Smooth muscle cell (in vitro differentiated cells): ENCODE measurements around the gene OCSTAMP. TPM values are rescaled to one million over a fixed set of nuclear protein-coding genes. Genes with fewer than 3 reads are reported as not detected.

Experiments
- DNase-seq: peaks from one replicate; lab custom pipeline; 2025; ENCODE audit not compliant: unreplicated experiment; lab: John Stamatoyannopoulos, UW
- H2AFZ ChIP-seq: fragments of 200-600 bp; sonication (generic); 2 replicates; pipeline ENCODE4 v1.6.0; 2016; ENCODE audit warnings: antibody characterized with exemption, low read depth, mild to moderate bottlenecking
- H3F3A ChIP-seq: fragments of 200-600 bp; sonication (generic); 2 replicates; pipeline ENCODE4 v1.6.0; 2017; ENCODE audit warnings: antibody characterized with exemption, low read depth
- H3K27ac ChIP-seq: fragments of 200-600 bp; sonication (generic); 2 replicates; pipeline ENCODE4 v1.5.1; 2016; ENCODE audit warnings: low read depth, mild to moderate bottlenecking
- H3K27me3 ChIP-seq: fragments of 200-600 bp; sonication (generic); 2 replicates; pipeline ENCODE4 v1.6.1; 2016; ENCODE audit warnings: low read depth, mild to moderate bottlenecking
- H3K36me3 ChIP-seq: fragments of 200-600 bp; sonication (generic); 2 replicates; pipeline ENCODE4 v1.5.1; 2016; ENCODE audit warnings: low read depth
- H3K4me1 ChIP-seq: fragments of 200-600 bp; sonication (generic); 2 replicates; pipeline ENCODE4 v1.5.1; 2016; ENCODE audit warnings: low read depth
- H3K4me2 ChIP-seq: fragments of 200-600 bp; sonication (generic); 2 replicates; pipeline ENCODE4 v1.6.0; 2016; ENCODE audit warnings: mild to moderate bottlenecking
- H3K4me3 ChIP-seq: fragments of 200-600 bp; sonication (generic); 2 replicates; pipeline ENCODE4 v1.5.1; 2016; ENCODE audit warnings: mild to moderate bottlenecking
- H3K79me2 ChIP-seq: fragments of 200-600 bp; sonication (generic); 2 replicates; pipeline ENCODE4 v1.6.0; 2016; ENCODE audit warnings: low read depth, mild to moderate bottlenecking
- H3K9ac ChIP-seq: fragments of 200-600 bp; sonication (generic); 2 replicates; pipeline ENCODE4 v1.6.0; 2016; ENCODE audit warnings: low read depth
- H3K9me3 ChIP-seq: fragments of 200-600 bp; sonication (generic); replicated peaks from 2 replicates; pipeline ENCODE4 v1.5.1; 2016; ENCODE audit warnings: low read depth
- H4K20me1 ChIP-seq: fragments of 200-600 bp; sonication (generic); 2 replicates; pipeline ENCODE4 v1.6.0; 2016; ENCODE audit warnings: low read depth
- WGBS: methylation state at CpG from one replicate; pipeline ENCODE4 v1.1.7; 2016; ENCODE audit warnings: low lambda C conversion rate; 5-methylcytosine and 5-hydroxymethylcytosine counted together
- polyA plus RNA-seq: library from polyadenylated mRNA; unstranded; fragments of >200 nt; fragmentation: Nextera tagmentation; extraction: Ambion mirVana; gene quantifications from 2 replicates; pipeline ENCODE4 v1.2.1, GENCODE V29; 2016
- total RNA-seq: library from RNA; depleted of rRNA; stranded (reverse); fragments of >200 nt; gene quantifications from 2 replicates; pipeline ENCODE4 v1.2.3, GENCODE V29; 2014
- TF ChIP-seq, protein P1 (sequence below): fragments of 200-600 bp; sonication (generic); IDR thresholded peaks from 2 replicates; pipeline ENCODE4 v1.5.1; 2017; ENCODE audit warnings: borderline replicate concordance, mild to moderate bottlenecking, antibody characterized with exemption; ENCODE audit not compliant: insufficient read depth, poor library complexity, severe bottlenecking

Gene OCSTAMP
- total and polyA plus RNA-seq, 2 experiments from 2014 or later: not detected

DNA sequence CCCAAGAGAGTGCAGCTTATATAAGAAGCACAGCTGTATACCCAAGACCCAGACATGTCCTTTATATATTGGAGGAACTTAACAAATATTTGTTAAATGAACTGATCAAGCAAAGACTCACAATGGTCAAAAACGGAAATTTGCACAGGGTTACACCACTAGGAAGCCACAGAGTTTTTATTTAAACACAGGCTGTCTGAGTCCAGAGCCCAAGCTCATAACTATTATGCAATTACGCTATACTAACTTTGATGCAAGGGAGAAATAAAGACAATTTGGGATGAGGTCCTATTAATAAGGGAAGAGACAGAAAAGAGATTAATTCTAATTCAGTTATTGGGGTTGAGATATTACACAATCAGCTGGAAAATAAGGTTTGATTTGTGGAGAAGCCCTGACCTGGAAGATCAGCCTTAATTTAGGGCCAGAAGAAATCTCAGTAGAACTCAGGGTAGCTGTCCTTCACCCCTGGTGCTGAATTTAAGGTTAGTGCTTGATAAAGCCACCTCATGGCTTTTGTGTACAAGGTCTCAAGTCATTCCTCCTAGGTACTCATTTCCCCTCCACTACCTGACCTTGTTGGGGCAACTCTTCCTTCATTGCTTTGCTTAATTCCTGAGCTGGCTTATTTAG is 26.6 kb downstream of the OCSTAMP start:
- 51% methylated on average over 2 of the region's 2 CpGs for WGBS
- DNase-seq: no peak
- Histone ChIP-seq H3K9ac (no peak overlapping the region), H3F3A (no peaks in the 10 kb centered on the region), H3K27ac (no peak overlapping the region), H3K4me2 (no peak overlapping the region), H4K20me1 (no peaks in the 10 kb centered on the region), H3K4me3 (no peak overlapping the region), H3K27me3 (peaks cover 27% of the 10 kb centered on the region), H2AFZ (no peak overlapping the region), H3K79me2 (no peaks in the 10 kb centered on the region), H3K9me3 (no peaks in the 10 kb centered on the region), H3K36me3 (no peaks in the 10 kb centered on the region), H3K4me1 (no peaks in the 10 kb centered on the region)
- TF ChIP-seq, protein P1, sequence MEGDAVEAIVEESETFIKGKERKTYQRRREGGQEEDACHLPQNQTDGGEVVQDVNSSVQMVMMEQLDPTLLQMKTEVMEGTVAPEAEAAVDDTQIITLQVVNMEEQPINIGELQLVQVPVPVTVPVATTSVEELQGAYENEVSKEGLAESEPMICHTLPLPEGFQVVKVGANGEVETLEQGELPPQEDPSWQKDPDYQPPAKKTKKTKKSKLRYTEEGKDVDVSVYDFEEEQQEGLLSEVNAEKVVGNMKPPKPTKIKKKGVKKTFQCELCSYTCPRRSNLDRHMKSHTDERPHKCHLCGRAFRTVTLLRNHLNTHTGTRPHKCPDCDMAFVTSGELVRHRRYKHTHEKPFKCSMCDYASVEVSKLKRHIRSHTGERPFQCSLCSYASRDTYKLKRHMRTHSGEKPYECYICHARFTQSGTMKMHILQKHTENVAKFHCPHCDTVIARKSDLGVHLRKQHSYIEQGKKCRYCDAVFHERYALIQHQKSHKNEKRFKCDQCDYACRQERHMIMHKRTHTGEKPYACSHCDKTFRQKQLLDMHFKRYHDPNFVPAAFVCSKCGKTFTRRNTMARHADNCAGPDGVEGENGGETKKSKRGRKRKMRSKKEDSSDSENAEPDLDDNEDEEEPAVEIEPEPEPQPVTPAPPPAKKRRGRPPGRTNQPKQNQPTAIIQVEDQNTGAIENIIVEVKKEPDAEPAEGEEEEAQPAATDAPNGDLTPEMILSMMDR: no peak

DNA sequence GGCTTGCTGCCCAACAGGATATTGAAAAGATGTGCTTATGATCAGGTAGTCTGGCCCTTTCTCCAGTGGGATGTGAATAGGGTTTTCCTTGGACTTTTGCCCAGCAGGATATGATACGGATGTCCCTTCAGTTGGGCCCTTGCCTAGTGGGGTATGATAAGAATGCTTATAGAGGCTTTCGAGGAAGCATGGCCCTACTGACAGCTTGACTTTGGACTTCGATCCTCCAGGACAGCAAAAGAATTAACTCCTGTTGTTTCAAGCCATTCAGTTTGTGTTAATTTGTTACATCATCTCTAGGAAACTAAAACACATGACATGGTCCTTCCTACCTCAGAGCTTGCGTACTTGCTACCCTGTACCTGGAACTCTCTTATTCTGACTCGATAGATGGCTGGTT is 27.3 kb downstream of the OCSTAMP start:
- H3K27ac ChIP-seq: no peak overlapping the region

DNA sequence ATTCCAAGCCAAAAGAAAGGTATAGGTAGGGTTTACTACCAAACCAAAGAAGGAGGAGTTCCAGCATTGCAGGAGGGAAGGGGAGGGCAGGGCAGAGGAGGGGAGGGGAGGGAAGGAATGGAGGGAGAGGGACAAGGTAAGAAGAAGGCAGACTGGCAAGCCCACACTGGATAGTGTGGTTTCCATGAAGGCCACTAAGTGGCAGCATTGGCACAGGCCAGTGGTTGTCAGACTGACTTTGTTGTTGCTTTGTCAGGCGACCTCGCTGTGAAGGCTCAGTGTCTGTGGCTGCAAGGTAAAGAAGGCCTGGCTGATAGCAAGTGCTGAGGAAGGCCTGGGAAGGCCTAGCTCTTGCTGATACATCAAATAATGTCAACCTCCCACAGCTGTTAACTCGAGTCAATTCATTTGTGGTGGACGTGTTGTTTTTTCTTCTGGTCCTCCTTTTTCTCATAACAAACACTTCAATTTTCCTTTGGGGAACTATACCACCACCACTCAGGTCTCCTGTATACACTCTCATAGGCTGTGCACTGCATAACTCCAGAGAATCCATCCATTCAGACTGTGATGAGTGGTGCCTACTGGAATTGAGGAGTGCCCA is 29.4 kb downstream of the OCSTAMP start:
- WGBS: 21% methylated on average over 4 of the region's 4 CpGs
- TF ChIP-seq, protein P1: peak; percentile 52
- no peaks in the 10 kb centered on the region for H3K9me3 ChIP-seq
- H4K20me1 ChIP-seq: no peaks in the 10 kb centered on the region
- no peaks in the 10 kb centered on the region for H3K36me3 ChIP-seq
- no peak overlapping the region for H2AFZ ChIP-seq
- H3K9ac ChIP-seq: no peak overlapping the region
- no peaks in the 10 kb centered on the region for H3F3A ChIP-seq
- DNase-seq: no peak
- H3K4me3 ChIP-seq: no peak overlapping the region
- H3K27ac ChIP-seq: no peak overlapping the region
- no peak overlapping the region for H3K4me2 ChIP-seq
- no peaks in the 10 kb centered on the region for H3K4me1 ChIP-seq
- no peaks in the 10 kb centered on the region for H3K79me2 ChIP-seq
- H3K27me3 ChIP-seq: peaks cover 28% of the 10 kb centered on the region

More for the DNA sequence above, 27.3 kb downstream of the OCSTAMP start:
- DNase-seq: no peak
- TF ChIP-seq, protein P1: no peak
- H3K4me1 ChIP-seq: no peaks in the 10 kb centered on the region
- no peaks in the 10 kb centered on the region for H4K20me1 ChIP-seq
- H3K4me3 ChIP-seq: no peak overlapping the region
- H2AFZ ChIP-seq: no peak overlapping the region
- peaks cover 28% of the 10 kb centered on the region for H3K27me3 ChIP-seq
- 77% methylated on average over 5 of the region's 5 CpGs for WGBS
- H3K9ac ChIP-seq: no peak overlapping the region
- H3K9me3 ChIP-seq: no peaks in the 10 kb centered on the region
- no peaks in the 10 kb centered on the region for H3F3A ChIP-seq
- no peaks in the 10 kb centered on the region for H3K79me2 ChIP-seq
- H3K36me3 ChIP-seq: no peaks in the 10 kb centered on the region
- H3K4me2 ChIP-seq: no peak overlapping the region

DNA sequence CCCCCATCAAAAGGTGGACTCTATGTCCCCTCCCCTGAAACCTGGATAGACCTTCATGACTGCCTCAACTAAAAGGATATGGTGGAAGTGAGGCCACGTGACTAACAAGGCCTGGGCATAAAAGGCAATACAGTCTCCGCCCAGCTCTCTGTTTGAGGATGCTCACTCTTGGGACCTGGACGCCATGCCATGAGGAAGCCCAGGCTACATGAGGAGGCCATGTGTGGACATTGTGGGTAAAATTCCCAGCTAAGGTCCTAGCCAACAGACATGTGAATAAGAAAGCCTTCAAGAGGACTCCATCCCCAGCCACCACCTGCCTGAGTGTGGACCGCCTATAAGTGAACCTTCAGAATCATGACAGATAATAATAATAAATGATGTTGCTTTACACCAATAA is 29.9 kb downstream of the OCSTAMP start:
- 75% methylated on average over 4 of the region's 4 CpGs for WGBS
- Histone ChIP-seq H3K9ac (no peak overlapping the region), H3K4me1 (no peaks in the 10 kb centered on the region), H3K79me2 (no peaks in the 10 kb centered on the region), H3K4me2 (no peak overlapping the region), H3K27me3 (peaks cover 28% of the 10 kb centered on the region), H3K9me3 (no peaks in the 10 kb centered on the region), H2AFZ (no peak overlapping the region), H3F3A (no peaks in the 10 kb centered on the region), H3K36me3 (no peaks in the 10 kb centered on the region), H3K4me3 (no peak overlapping the region), H3K27ac (no peak overlapping the region), H4K20me1 (no peaks in the 10 kb centered on the region)
- TF ChIP-seq, protein P1: no peak
- DNase-seq: no peak
